Measurements from ENCODE around the gene PPBP. TPM values are rescaled to one million over a fixed set of nuclear protein-coding genes. Genes with fewer than 3 reads are reported as not detected.

The PPBP gene
- polyA plus RNA-seq, 1 donor (not counting 4 experiments of a cell fraction or from before 2014, with no cell fraction given), result 0.42 TPM

GRCh38 chr4:74013264-74013663 lies 25.3 kb upstream of the PPBP start:
- H2AFZ ChIP-seq (ENCODE audit: control insufficient read depth, low read length), result no peak overlapping the region
- H3K4me1 ChIP-seq (ENCODE audit: control insufficient read depth, extremely low read depth, insufficient read depth, low read length), result peaks cover 4% of the 10 kb centered on the region
- H3K9ac ChIP-seq (ENCODE audit: control insufficient read depth, extremely low read depth, insufficient read depth, low read length), result no peak overlapping the region
- H3K9me3 ChIP-seq (ENCODE audit: control insufficient read depth, low read depth, low read length), result no peaks in the 10 kb centered on the region
- H3K27me3 ChIP-seq (ENCODE audit: control insufficient read depth, extremely low read depth, insufficient read depth, low read length), result no peaks in the 10 kb centered on the region
- no peak overlapping the region for H3K27ac ChIP-seq (ENCODE audit: control insufficient read depth, insufficient read depth, low read length)
- DNase-seq (ENCODE audit: low read depth, low spot score) (no peak), FAIRE-seq (no peak)
- H3K9me1 ChIP-seq (ENCODE audit: control insufficient read depth, extremely low read depth, insufficient read depth, low read length), result no peaks in the 10 kb centered on the region
- TF ChIP-seq EZH2 (IDR thresholded peaks at IDR 0.05; ENCODE audit: low read length) (no peak), CTCF (optimal IDR thresholded peaks at IDR 0.05 in 1 of 3, IDR thresholded peaks at IDR 0.05 in 1 of 3, conservative IDR thresholded peaks at IDR 0.05 in 1 of 3; ENCODE audit: extremely low read depth in 1 of 3, insufficient read depth in 2 of 3, low read length in 3 of 3) (no peak)
- H3K36me3 ChIP-seq (ENCODE audit: control insufficient read depth in 2 of 2, extremely low read depth in 1 of 2, insufficient read depth in 2 of 2, low read length in 2 of 2), result no peaks in the 10 kb centered on the region
- H4K20me1 ChIP-seq (ENCODE audit: control insufficient read depth, extremely low read depth, insufficient read depth, low read length), result no peaks in the 10 kb centered on the region
- dilution Hi-C loops (cut with MboI; ENCODE audit: extremely low pct_ligation_motif_present, low sequenced_read_pairs), result no loop called here
- no peak overlapping the region for H3K4me2 ChIP-seq (ENCODE audit: control insufficient read depth, extremely low read depth, insufficient read depth, low read depth, low read length)
- no peaks in the 10 kb centered on the region for H3K79me2 ChIP-seq (ENCODE audit: control insufficient read depth, insufficient read depth, low read length)
- no peak overlapping the region for H3K4me3 ChIP-seq (ENCODE audit: control insufficient read depth in 2 of 3, extremely low read depth in 1 of 3, insufficient read depth in 2 of 3, low read depth in 1 of 3, low read length in 3 of 3)

GRCh38 chr4:74012130-74012529 lies 24.1 kb upstream of the PPBP start:
- no peaks in the 10 kb centered on the region for H3K27me3 ChIP-seq (ENCODE audit: control insufficient read depth, extremely low read depth, insufficient read depth, low read length)
- TF ChIP-seq CTCF (optimal IDR thresholded peaks at IDR 0.05 in 1 of 3, IDR thresholded peaks at IDR 0.05 in 1 of 3, conservative IDR thresholded peaks at IDR 0.05 in 1 of 3; ENCODE audit: extremely low read depth in 1 of 3, insufficient read depth in 2 of 3, low read length in 3 of 3) (no peak), EZH2 (IDR thresholded peaks at IDR 0.05; ENCODE audit: low read length) (no peak)
- FAIRE-seq (no peak), DNase-seq (ENCODE audit: low read depth, low spot score) (no peak)
- no peaks in the 10 kb centered on the region for H3K9me3 ChIP-seq (ENCODE audit: control insufficient read depth, low read depth, low read length)
- dilution Hi-C loops (cut with MboI; ENCODE audit: extremely low pct_ligation_motif_present, low sequenced_read_pairs), result no loop called here
- H4K20me1 ChIP-seq (ENCODE audit: control insufficient read depth, extremely low read depth, insufficient read depth, low read length), result no peaks in the 10 kb centered on the region
- no peaks in the 10 kb centered on the region for H3K9me1 ChIP-seq (ENCODE audit: control insufficient read depth, extremely low read depth, insufficient read depth, low read length)
- no peaks in the 10 kb centered on the region for H3K36me3 ChIP-seq (ENCODE audit: control insufficient read depth in 2 of 2, extremely low read depth in 1 of 2, insufficient read depth in 2 of 2, low read length in 2 of 2)
- H3K79me2 ChIP-seq (ENCODE audit: control insufficient read depth, insufficient read depth, low read length), result no peaks in the 10 kb centered on the region
- no peak overlapping the region for H2AFZ ChIP-seq (ENCODE audit: control insufficient read depth, low read length)
- H3K27ac ChIP-seq (ENCODE audit: control insufficient read depth, insufficient read depth, low read length), result no peak overlapping the region
- H3K4me3 ChIP-seq (ENCODE audit: control insufficient read depth in 2 of 3, extremely low read depth in 1 of 3, insufficient read depth in 2 of 3, low read depth in 1 of 3, low read length in 3 of 3), result no peak overlapping the region
- no peak overlapping the region for H3K9ac ChIP-seq (ENCODE audit: control insufficient read depth, extremely low read depth, insufficient read depth, low read length)
- no peak overlapping the region for H3K4me2 ChIP-seq (ENCODE audit: control insufficient read depth, extremely low read depth, insufficient read depth, low read depth, low read length)
- H3K4me1 ChIP-seq (ENCODE audit: control insufficient read depth, extremely low read depth, insufficient read depth, low read length), result peaks cover 4% of the 10 kb centered on the region

Data from keratinocyte (primary cell).